K562 (cell line): ENCODE measurements around the gene AP1G2. TPM values are rescaled to one million over a fixed set of nuclear protein-coding genes. Genes with fewer than 3 reads are reported as not detected.

Experiments used
- ATAC-seq: fragments of 200-7000 bp; cut with Tn5 transposase; 3 replicates; pipeline ENCODE4 v1.9.1; 2020; ENCODE audit warnings: moderate library complexity
- BruUV-seq: library from RNA; stranded (reverse); fragments of 400-500 nt; replicated peaks from 2 replicates; lab custom pipeline; 2021; lab: Mats Ljungman, UMichigan
- CTCF ChIA-PET: fragments of 300-600 bp; formaldehyde crosslinking; extraction: SDS; loops from one replicate; lab custom pipeline; 2021; ENCODE audit warnings: low intra/inter-chr PET ratio; lab: Yijun Ruan, JAX
- POLR2A ChIA-PET: fragments of 300-600, 350-650 bp; sonication (Branson Sonifier 250); formaldehyde crosslinking; extraction: SDS; loops from one replicate; lab custom pipeline; 2021; ENCODE audit warnings: antibody characterized with exemption, inconsistent platforms; lab: Yijun Ruan, JAX
- DNase-seq, 4 experiments: peaks; one replicate each; pipeline versions ENCODE4 v3.0.0 to v3.0.0-alpha.2; 2011 to 2018; ENCODE audit warnings: low spot score in 3 of 4, mixed read lengths in 3 of 4; ENCODE audit errors: extremely low read depth in 1 of 4
- FAIRE-seq: peaks from 2 replicates; lab custom pipeline; 2011; peaks lifted over from hg19 to GRCh38; lab: Jason Lieb, UNC
- H2AFZ ChIP-seq: 2 replicates; pipeline ENCODE4 v1.6.0; 2011; ENCODE audit warnings: low read depth, low read length, control low read depth, inconsistent platforms
- H3K27ac ChIP-seq: fragments of 200-600 bp; 3 replicates; pipeline ENCODE4 v1.8.0; 2011; ENCODE audit warnings: low read depth, mild to moderate bottlenecking, control low read depth, inconsistent platforms, low read length, moderate library complexity, mixed read lengths; ENCODE audit errors: extremely low read depth
- H3K27me3 ChIP-seq, 2 experiments: fragments of 300-600 bp in 1 of 2; 2 replicates in 1 of 2; 3 replicates in 1 of 2; pipeline versions ENCODE4 v1.6.0 to v1.8.0; 2011; ENCODE audit warnings: inconsistent platforms in 2 of 2, low read length in 2 of 2, mild to moderate bottlenecking in 1 of 2, mixed read lengths in 1 of 2, moderate library complexity in 1 of 2; ENCODE audit not compliant: control insufficient read depth in 2 of 2, insufficient read depth in 2 of 2
- H3K36me3 ChIP-seq: fragments of 300-600 bp; 3 replicates; pipeline ENCODE4 v1.8.0; 2011; ENCODE audit warnings: mild to moderate bottlenecking, low read length, inconsistent platforms; ENCODE audit not compliant: control insufficient read depth, insufficient read depth
- H3K4me1 ChIP-seq, 2 experiments: fragments of 200-600 bp in 1 of 2; replicated peaks in 1 of 2; 2 replicates in 1 of 2; 3 replicates in 1 of 2; pipeline versions ENCODE4 v1.5.1 to v1.8.0; 2011; ENCODE audit warnings: inconsistent platforms in 2 of 2, low read length in 2 of 2, mild to moderate bottlenecking in 1 of 2, mixed read lengths in 1 of 2, moderate library complexity in 1 of 2; ENCODE audit not compliant: control insufficient read depth in 2 of 2, insufficient read depth in 2 of 2
- H3K4me2 ChIP-seq: 2 replicates; pipeline ENCODE4 v1.6.1; 2011; ENCODE audit warnings: low read length, control low read depth, inconsistent platforms, mixed read lengths; ENCODE audit not compliant: insufficient read depth
- H3K4me3 ChIP-seq: fragments of 200-600 bp; sonication (generic), shearing (Covaris generic); 2 replicates; pipeline ENCODE4 v1.5.1; 2016; ENCODE audit warnings: control low read depth, inconsistent platforms
- H3K79me2 ChIP-seq: fragments of 200-600 bp; 3 replicates; pipeline ENCODE4 v1.8.0; 2011; ENCODE audit warnings: low read length, inconsistent platforms; ENCODE audit not compliant: control insufficient read depth, insufficient read depth
- H3K9ac ChIP-seq, 2 experiments: 2 replicates each; pipeline versions ENCODE4 v1.6.0 to v1.6.1; 2011; ENCODE audit warnings: low read depth in 2 of 2, low read length in 2 of 2, control low read depth in 1 of 2, inconsistent platforms in 1 of 2, mild to moderate bottlenecking in 1 of 2, mixed read lengths in 1 of 2; ENCODE audit not compliant: insufficient read depth in 1 of 2
- H3K9me1 ChIP-seq: one replicate; pipeline ENCODE4 v1.6.0; 2011; ENCODE audit warnings: inconsistent platforms, mild to moderate bottlenecking, low read length, moderate library complexity; ENCODE audit not compliant: control insufficient read depth, insufficient read depth
- H3K9me3 ChIP-seq: replicated peaks from 2 replicates; pipeline ENCODE4 v1.5.1; 2011; ENCODE audit warnings: low read depth, low read length, inconsistent platforms; ENCODE audit not compliant: control insufficient read depth, insufficient read depth
- H4K20me1 ChIP-seq: replicated peaks from 2 replicates; pipeline ENCODE4 v1.6.1; 2011; ENCODE audit warnings: low read length, inconsistent platforms, mixed read lengths; ENCODE audit not compliant: control insufficient read depth, insufficient read depth
- CC2D1A ChIP-seq: fragments of 450-650 bp; IDR thresholded peaks from 2 replicates; pipeline ENCODE4 v1.6.1; 2017; ENCODE audit warnings: mild to moderate bottlenecking
- HMG20B ChIP-seq: fragments of 250-450 bp; sonication (Bioruptor Pico); IDR thresholded peaks from 2 replicates; pipeline ENCODE4 v1.5.0; 2021; ENCODE audit warnings: mild to moderate bottlenecking
- KLF16 ChIP-seq: IDR thresholded peaks from 2 replicates; pipeline ENCODE4 v1.6.1; 2016; ENCODE audit warnings: antibody characterized with exemption
- POLR2AphosphoS5 ChIP-seq: IDR thresholded peaks from 2 replicates; pipeline ENCODE4 v1.6.1; 2011; ENCODE audit warnings: mild to moderate bottlenecking, low read depth, low read length, moderate library complexity; ENCODE audit not compliant: control insufficient read depth, insufficient read depth
- PRMT5 ChIP-seq: sonication (generic); formaldehyde crosslinking; IDR thresholded peaks from 2 replicates; pipeline ENCODE4 v1.5.0; 2020; ENCODE audit warnings: missing genetic modification reagents
- PURB ChIP-seq: sonication (generic); formaldehyde crosslinking; IDR thresholded peaks from 2 replicates; pipeline ENCODE4 v1.9.0; 2021; ENCODE audit warnings: low read depth, mild to moderate bottlenecking, missing genetic modification reagents
- RB1 ChIP-seq: fragments of 450-650 bp; IDR thresholded peaks from 2 replicates; pipeline ENCODE4 v1.6.1; 2017; ENCODE audit warnings: low read depth, mild to moderate bottlenecking
- SMARCE1 ChIP-seq: fragments of 450-650 bp; IDR thresholded peaks from 2 replicates; pipeline ENCODE4 v1.7.1; 2016; ENCODE audit warnings: mild to moderate bottlenecking
- ZNF551 ChIP-seq: fragments of 250-450 bp; sonication (Bioruptor Pico); IDR thresholded peaks from 2 replicates; pipeline ENCODE4 v1.5.0; 2021; ENCODE audit warnings: mild to moderate bottlenecking, moderate library complexity
- ZNF644 ChIP-seq: fragments of 200-800 bp; sonication (Bioruptor generic); IDR thresholded peaks from 2 replicates; pipeline ENCODE4 v1.6.1; 2016; ENCODE audit warnings: low read depth, missing genetic modification characterization, missing compliant biosample characterization
- ZNF778 ChIP-seq: fragments of 450-650 bp; formaldehyde crosslinking; IDR thresholded peaks from 2 replicates; pipeline ENCODE4 v1.4.0; 2020; ENCODE audit warnings: mild to moderate bottlenecking, moderate library complexity
- WGBS: fragments of 100-300 bp; shearing (Covaris generic); methylation state at CpG from one replicate; pipeline ENCODE4 v1.1.6; 2016; ENCODE audit warnings: low coverage, mixed read lengths; ENCODE audit not compliant: insufficient coverage; ENCODE audit errors: missing lambda C conversion rate; 5-methylcytosine and 5-hydroxymethylcytosine counted together
- in situ Hi-C: fragments of 300-500 bp; cut with MboI; formaldehyde crosslinking; loops from 4 replicates; pipeline ENCODE4 v1.15.0; 2018; ENCODE audit warnings: inconsistent platforms, mixed read lengths
- intact Hi-C: fragments of 100-400 bp; cut with micrococcal nuclease; formaldehyde crosslinking; loops from 2 replicates; pipeline ENCODE4 v1.14.2; 2022
- polyA plus RNA-seq, 8 experiments: library from polyadenylated mRNA; depleted of rRNA in 4 of 8; stranded (reverse) in 5 of 8; unstranded in 3 of 8; fragments of >200 nt; fragmentation: Nextera tagmentation in 2 of 8; fragmentation: Illumina TruSeq in 1 of 8; extraction: Ambion mirVana in 2 of 8; extraction: Trizol in 1 of 8; gene quantifications; 2 replicates each; pipeline versions ENCODE4 v1.2.1 to v1.2.3, GENCODE V29; 2011 to 2014; ENCODE audit warnings: inconsistent platforms in 1 of 8, missing spikeins in 1 of 8
- total RNA-seq, 7 experiments: library from RNA; depleted of rRNA in 6 of 7; stranded (reverse); fragments of >200 nt in 6 of 7; fragmentation: Illumina TruSeq in 2 of 7; extraction: Trizol in 2 of 7; gene quantifications; 2 replicates each; pipeline versions ENCODE4 v1.2.1 to v1.2.3, GENCODE V29; 2011 to 2021; ENCODE audit warnings: low replicate concordance in 1 of 7
- TF ChIP-seq, protein P1 (sequence below): IDR thresholded peaks from 2 replicates; pipeline ENCODE4 v1.6.1; 2011; ENCODE audit warnings: borderline replicate concordance, low read depth, mild to moderate bottlenecking, moderate library complexity, low read length; ENCODE audit not compliant: insufficient read depth, poor library complexity, severe bottlenecking

AP1G2 gene
- total and polyA plus RNA-seq, 9 of the 15 experiments (the other 6 are each of a cell fraction or from before 2014, with no cell fraction given) = 19.1 to 83.5 (median 33.3) TPM

DNA sequence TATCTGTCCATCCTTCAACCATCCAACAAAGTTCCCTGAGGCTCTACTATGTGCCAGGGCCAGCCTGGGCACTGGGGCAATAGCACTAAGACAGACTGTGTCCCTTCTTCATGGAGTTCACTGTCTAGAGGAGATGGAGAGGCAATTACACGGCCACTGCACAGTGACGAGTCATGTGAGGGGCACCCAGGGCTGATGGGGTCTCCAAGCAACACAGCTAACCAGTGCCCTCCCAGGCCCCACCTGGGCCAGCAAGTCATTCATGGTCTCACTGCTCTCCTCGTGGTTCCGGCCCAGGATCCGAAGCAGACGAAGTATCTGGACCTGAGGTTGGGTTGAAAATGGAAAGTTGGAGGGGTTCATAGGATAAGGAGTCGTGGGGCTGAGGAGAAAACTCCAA is 2.7 kb downstream of the AP1G2 start:
- no peak for ATAC-seq

More for the DNA sequence above, 2.7 kb downstream of the AP1G2 start:
- Histone ChIP-seq H2AFZ (no peak overlapping the region), H3K27me3 (no peaks in the 10 kb centered on the region), H4K20me1 (0 out of 2 replicates have a peak, but pooled peaks cover under 1% of the 10 kb centered on the region), H3K9ac (no peak overlapping the region), H3K9me3 (no peaks in the 10 kb centered on the region), H3K4me3 (no peak overlapping the region), H3K27ac (no peak overlapping the region), H3K36me3 (peaks cover 50% of the 10 kb centered on the region; the same call in 2 of the 3 replicates), H3K4me1 (peaks cover 12 to 31% of the 10 kb centered on the region in 2 experiments; a peak in 4 of 5 replicates), H3K79me2 (peaks cover 10% of the 10 kb centered on the region; the same call in 2 of the 3 replicates), H3K9me1 (no peaks in the 10 kb centered on the region), H3K4me2 (no peak overlapping the region)
- CTCF ChIA-PET = no interaction called here
- POLR2A ChIA-PET = no interaction called here
- TF ChIP-seq POLR2AphosphoS5 (no peak), RB1 (no peak), ZNF551 (CRISPR knock-in tag) (no peak), HMG20B (CRISPR knock-in tag) (no peak), CC2D1A (no peak), PURB (CRISPR knock-in tag) (no peak), PRMT5 (CRISPR knock-in tag) (no peak), ZNF778 (no peak), KLF16 (no peak), SMARCE1 (no peak), ZNF644 (tag) (no peak)
- TF ChIP-seq, protein P1, sequence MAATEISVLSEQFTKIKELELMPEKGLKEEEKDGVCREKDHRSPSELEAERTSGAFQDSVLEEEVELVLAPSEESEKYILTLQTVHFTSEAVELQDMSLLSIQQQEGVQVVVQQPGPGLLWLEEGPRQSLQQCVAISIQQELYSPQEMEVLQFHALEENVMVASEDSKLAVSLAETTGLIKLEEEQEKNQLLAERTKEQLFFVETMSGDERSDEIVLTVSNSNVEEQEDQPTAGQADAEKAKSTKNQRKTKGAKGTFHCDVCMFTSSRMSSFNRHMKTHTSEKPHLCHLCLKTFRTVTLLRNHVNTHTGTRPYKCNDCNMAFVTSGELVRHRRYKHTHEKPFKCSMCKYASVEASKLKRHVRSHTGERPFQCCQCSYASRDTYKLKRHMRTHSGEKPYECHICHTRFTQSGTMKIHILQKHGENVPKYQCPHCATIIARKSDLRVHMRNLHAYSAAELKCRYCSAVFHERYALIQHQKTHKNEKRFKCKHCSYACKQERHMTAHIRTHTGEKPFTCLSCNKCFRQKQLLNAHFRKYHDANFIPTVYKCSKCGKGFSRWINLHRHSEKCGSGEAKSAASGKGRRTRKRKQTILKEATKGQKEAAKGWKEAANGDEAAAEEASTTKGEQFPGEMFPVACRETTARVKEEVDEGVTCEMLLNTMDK = no peak
- FAIRE-seq (no peak), DNase-seq (no peak)
- 75% methylated on average over 7 of the region's 7 CpGs for WGBS
- in situ Hi-C loops (loop anchor here (10.0 kb wide), 1 partner anchor 300 kb away; no protein-coding TSS in a partner anchor), intact Hi-C loops (loop anchor here (5.0 kb wide), 1 partner anchor 443 kb away; no protein-coding TSS in a partner anchor)
- no TSS peak for BruUV-seq
